ENCODE results near the gene LPCAT3. TPM values are rescaled to one million over a fixed set of nuclear protein-coding genes. Genes with fewer than 3 reads are reported as not detected.

The LPCAT3 gene
- total and polyA plus RNA-seq, 11 donors, result 19.9 to 66.3 (median 43.4) TPM

DNA sequence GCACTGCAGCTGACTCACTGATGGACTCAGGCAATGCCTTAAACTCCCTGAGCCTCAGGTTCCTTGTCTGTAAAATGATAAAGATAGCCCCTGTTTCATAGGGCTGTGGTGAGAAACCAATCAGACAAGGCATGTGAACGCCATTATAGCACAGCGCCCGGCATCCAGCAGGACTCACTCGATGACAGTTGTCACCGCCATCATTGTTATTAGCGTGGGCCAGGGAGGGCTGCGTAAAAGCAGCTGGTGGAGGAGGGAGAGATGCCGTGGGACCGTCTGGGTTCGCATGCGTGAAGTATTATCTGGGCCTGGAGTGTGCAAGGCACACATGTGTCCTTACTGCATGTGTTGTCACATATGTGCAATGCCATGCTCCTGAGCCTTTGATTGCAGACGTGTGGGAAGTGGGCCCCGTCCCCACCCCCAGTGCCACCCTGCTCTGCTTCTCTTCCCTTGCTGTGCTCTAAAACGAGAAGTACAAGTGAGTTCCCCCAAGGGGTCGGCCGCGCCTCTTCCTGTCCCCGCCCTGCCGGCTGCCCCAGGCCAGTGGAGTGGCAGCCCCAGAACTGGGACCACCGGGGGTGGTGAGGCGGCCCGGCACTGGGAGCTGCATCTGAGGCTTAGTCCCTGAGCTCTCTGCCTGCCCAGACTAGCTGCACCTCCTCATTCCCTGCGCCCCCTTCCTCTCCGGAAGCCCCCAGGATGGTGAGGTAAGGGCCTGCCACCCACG, 67.3 kb downstream of the LPCAT3 start, which contains the start of gene PTPN6:
Gene PTPN6, plus strand, starts transcription at position 546 of the 730 bp plus-strand sequence. Its CDS starts 157 bp downstream, at position 703.
- peak within 1 kb of the TSS in 11 of 12 donors; percentile 8 to 97 (median 48) for H3K27ac ChIP-seq
- H3K4me1 ChIP-seq, result peaks cover 0 to 78% (median 19%) of the 10 kb centered on the region in 12 donors
- 71 to 81% (median 79%) methylated on average over 24 to 25 of the region's 25 CpGs for WGBS, 4 donors
- TF ChIP-seq CTCF (IDR thresholded peaks at IDR 0.05) (no peak), POLR2A (IDR thresholded peaks at IDR 0.05) (no peak)
- peak within 1 kb of the TSS in 10 of 12 donors; percentile 12 to 66 (median 43) for H3K4me3 ChIP-seq
- H3K9me3 ChIP-seq, result no peaks in the 10 kb centered on the region
- no peaks in the 10 kb centered on the region for H3K27me3 ChIP-seq
- H3K36me3 ChIP-seq, result peaks cover 0 to 12% (median 9%) of the 10 kb centered on the region in 9 donors
- intact Hi-C loops (cut with DNase I), result no loop called here
- DNase-seq (peak in 4 of 5 donors; percentile 69 to 90 (median 74)), ATAC-seq (peak in 3 of 4 donors; percentile 33 to 56 (median 38))

GRCh38 chr12:6950401-6950801, 67.9 kb downstream of the LPCAT3 start:
- Histone ChIP-seq H3K4me3 (peak overlapping the region in 1 of 12 donors; percentile 66), H3K27ac (peak overlapping the region in 2 of 12 donors; percentile 82 to 97), H3K36me3 (peaks cover 0 to 18% (median 9%) of the 10 kb centered on the region in 9 donors), H3K27me3 (no peaks in the 10 kb centered on the region), H3K9me3 (no peaks in the 10 kb centered on the region), H3K4me1 (peaks cover 0 to 78% (median 25%) of the 10 kb centered on the region in 12 donors)
- 67 to 92% (median 82%) methylated on average over 1 of the region's 1 CpG for WGBS, 4 donors
- intact Hi-C loops (cut with DNase I), result no loop called here
- DNase-seq, result peak in 1 of 5 donors; percentile 9
- no peak for ATAC-seq
- no peak for TF ChIP-seq POLR2A (IDR thresholded peaks at IDR 0.05)
- TF ChIP-seq CTCF (IDR thresholded peaks at IDR 0.05), result no peak

DNA sequence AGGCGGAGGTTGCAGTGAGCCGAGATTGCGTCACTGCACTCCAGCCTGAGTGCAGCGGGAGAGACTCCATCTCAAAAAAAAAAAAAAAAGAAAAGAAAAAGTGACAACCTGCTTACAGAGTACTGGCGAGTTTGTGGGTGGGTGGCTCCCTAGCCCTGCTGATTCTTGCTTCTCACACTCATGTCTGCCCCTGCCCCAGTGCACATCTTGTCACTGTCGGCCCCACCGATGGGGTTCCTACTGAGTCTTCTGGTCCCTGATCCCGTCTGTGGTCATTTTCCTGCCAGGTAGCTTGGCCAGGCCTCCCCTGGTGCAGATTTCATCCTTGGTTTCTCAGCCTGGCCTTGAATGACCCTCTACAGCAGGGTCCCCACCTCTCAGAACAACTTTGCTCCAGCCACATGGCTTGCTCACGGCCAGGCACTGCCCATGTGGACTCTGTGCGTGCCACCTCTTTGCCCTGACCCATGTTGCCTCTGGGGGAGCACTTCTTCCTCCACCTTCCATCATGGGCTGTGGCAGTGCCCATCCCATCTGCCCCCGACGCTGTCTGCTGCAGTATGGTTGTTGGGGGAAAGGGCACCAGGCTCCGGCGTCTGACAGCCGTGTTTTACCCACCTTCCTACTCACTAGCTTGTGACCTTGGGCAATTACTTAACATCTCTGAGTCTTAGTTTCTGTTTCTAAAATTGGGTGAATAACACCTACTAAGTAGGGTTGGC, 69.2 kb downstream of the LPCAT3 start:
- 86 to 90% (median 88%) methylated on average over 15 of the region's 15 CpGs for WGBS, 4 donors
- ATAC-seq (no peak), DNase-seq (peak in 2 of 5 donors; percentile 15 to 45)
- peak overlapping the region in 1 of 12 donors; percentile 15 for H3K4me3 ChIP-seq
- intact Hi-C loops (cut with DNase I), result loop anchor here in 7 of 10 donors (5.0 to 10.0 kb wide), 4 partner anchors 143 to 163 kb away; partner anchors contain the start of genes C1R (in 5 of the 7) and C1RL (in 1 of the 7)
- peaks cover 0 to 21% (median 13%) of the 10 kb centered on the region in 9 donors for H3K36me3 ChIP-seq
- H3K27ac ChIP-seq, result peak overlapping the region in 1 of 12 donors; percentile 97
- H3K9me3 ChIP-seq, result no peaks in the 10 kb centered on the region
- H3K27me3 ChIP-seq, result no peaks in the 10 kb centered on the region
- no peak for TF ChIP-seq POLR2A (IDR thresholded peaks at IDR 0.05)
- TF ChIP-seq CTCF (IDR thresholded peaks at IDR 0.05), result no peak
- H3K4me1 ChIP-seq, result peaks cover 0 to 73% (median 28%) of the 10 kb centered on the region in 12 donors
